GM12878 (cell line): ENCODE measurements around the gene SLC25A17. TPM values are rescaled to one million over a fixed set of nuclear protein-coding genes. Genes with fewer than 3 reads are reported as not detected.
A peak's percentile ranks its signal among the peaks of the same experiment; 100 is the strongest.

Experiments
- ATF7 ChIP-seq: fragments of 450-650 bp; IDR thresholded peaks from 2 replicates; pipeline ENCODE4 v1.6.1; 2016; ENCODE audit warnings: low read depth, mild to moderate bottlenecking
- CBX3 ChIP-seq: fragments of 200-600 bp; sonication (generic); IDR thresholded peaks from 2 replicates; pipeline ENCODE4 v1.6.1; 2016; ENCODE audit warnings: low read depth, borderline replicate concordance
- CBX5 ChIP-seq: sonication (generic); IDR thresholded peaks from 2 replicates; pipeline ENCODE4 v1.6.1; 2016; ENCODE audit warnings: low read depth, moderate library complexity, mild to moderate bottlenecking, inconsistent platforms
- CREB1 ChIP-seq: IDR thresholded peaks from 2 replicates; pipeline ENCODE4 v1.6.1; 2012; ENCODE audit warnings: low read depth, mild to moderate bottlenecking, inconsistent platforms
- EZH2 ChIP-seq: IDR thresholded peaks from 2 replicates; pipeline ENCODE4 v1.6.1; 2012; ENCODE audit warnings: low read depth, mild to moderate bottlenecking, control low read depth, inconsistent platforms, low read length, borderline replicate concordance; ENCODE audit not compliant: control insufficient read depth
- FOS ChIP-seq: IDR thresholded peaks from 3 replicates; pipeline ENCODE4 v1.6.1; 2011; ENCODE audit warnings: borderline replicate concordance; ENCODE audit not compliant: insufficient read length; ENCODE audit errors: extremely low read depth
- HCFC1 ChIP-seq: fragments of 150-350 bp; IDR thresholded peaks from 2 replicates; pipeline ENCODE4 v1.6.1; 2014; ENCODE audit warnings: low read length
- HSF1 ChIP-seq: fragments of 150-350 bp; IDR thresholded peaks from 2 replicates; pipeline ENCODE4 v1.6.1; 2014; ENCODE audit warnings: mild to moderate bottlenecking, low read depth, low read length
- JUND ChIP-seq: IDR thresholded peaks from 2 replicates; pipeline ENCODE4 v1.6.1; 2012; ENCODE audit warnings: low read depth, mild to moderate bottlenecking, low read length, improper control_type of control experiment, moderate library complexity
- KLF5 ChIP-seq: fragments of 450-650 bp; IDR thresholded peaks from 2 replicates; pipeline ENCODE4 v1.6.1; 2014; ENCODE audit warnings: mild to moderate bottlenecking; ENCODE audit not compliant: partially characterized antibody
- MXI1 ChIP-seq: fragments of 150-350 bp; IDR thresholded peaks from 2 replicates; pipeline ENCODE4 v1.6.1; 2011; ENCODE audit warnings: low read depth, mild to moderate bottlenecking, inconsistent platforms, low read length, improper control_type of control experiment
- MYC ChIP-seq: IDR thresholded peaks from 2 replicates; pipeline ENCODE4 v1.6.1; 2011; ENCODE audit warnings: mild to moderate bottlenecking, low read length, moderate library complexity, inconsistent platforms; ENCODE audit not compliant: insufficient read depth, insufficient replicate concordance, insufficient read length, severe bottlenecking
- NBN ChIP-seq: fragments of 450-650 bp; IDR thresholded peaks from 2 replicates; pipeline ENCODE4 v1.6.1; 2016
- NFXL1 ChIP-seq: fragments of 450-650 bp; IDR thresholded peaks from 2 replicates; pipeline ENCODE4 v1.6.1; 2017; ENCODE audit warnings: antibody characterized with exemption, mild to moderate bottlenecking, borderline replicate concordance
- NR2C2 ChIP-seq: IDR thresholded peaks from 2 replicates; pipeline ENCODE4 v1.6.1; 2011; ENCODE audit warnings: borderline replicate concordance, low read depth; ENCODE audit not compliant: control insufficient read depth, insufficient read length
- NRF1 ChIP-seq: conservative IDR thresholded peaks from 2 replicates; pipeline ENCODE4 v1.6.1; 2011; ENCODE audit warnings: mild to moderate bottlenecking, low read depth, low read length, improper control_type of control experiment
- PKNOX1 ChIP-seq: fragments of 450-650 bp; IDR thresholded peaks from 2 replicates; pipeline ENCODE4 v1.6.1; 2016; ENCODE audit warnings: mild to moderate bottlenecking
- RELB ChIP-seq: fragments of 450-650 bp; IDR thresholded peaks from 2 replicates; pipeline ENCODE4 v1.6.1; 2017; ENCODE audit warnings: low read depth, mild to moderate bottlenecking, moderate library complexity
- RUNX3 ChIP-seq: IDR thresholded peaks from 2 replicates; pipeline ENCODE4 v1.6.1; 2012; ENCODE audit warnings: low read length, inconsistent platforms
- SP1 ChIP-seq: IDR thresholded peaks from one replicate; pipeline ENCODE4 v1.6.1; 2011; ENCODE audit warnings: low read depth, low read length
- SREBF2 ChIP-seq: IDR thresholded peaks from 2 replicates; pipeline ENCODE4 v1.6.1; 2012; ENCODE audit warnings: mild to moderate bottlenecking, low read length
- TARDBP ChIP-seq: IDR thresholded peaks from 2 replicates; pipeline ENCODE4 v1.6.1; 2016; ENCODE audit warnings: borderline replicate concordance
- TCF3 ChIP-seq: IDR thresholded peaks from 2 replicates; pipeline ENCODE4 v1.6.1; 2012; ENCODE audit warnings: low read depth, mild to moderate bottlenecking, low read length, borderline replicate concordance; ENCODE audit not compliant: insufficient read depth
- USF2 ChIP-seq: IDR thresholded peaks from 2 replicates; pipeline ENCODE4 v1.6.1; 2011; ENCODE audit warnings: low read depth, low read length, improper control_type of control experiment, borderline replicate concordance
- ZBED1 ChIP-seq: IDR thresholded peaks from 2 replicates; pipeline ENCODE4 v1.6.1; 2016; ENCODE audit warnings: borderline replicate concordance
- ZNF384 ChIP-seq: IDR thresholded peaks from 2 replicates; pipeline ENCODE4 v1.6.1; 2012; ENCODE audit warnings: low read depth, mild to moderate bottlenecking, low read length, improper control_type of control experiment, borderline replicate concordance
- ZZZ3 ChIP-seq: IDR thresholded peaks from 2 replicates; pipeline ENCODE4 v1.6.1; 2011; ENCODE audit warnings: low read depth; ENCODE audit not compliant: control insufficient read depth, insufficient read length
- polyA plus RNA-seq, 11 experiments: library from polyadenylated mRNA; depleted of rRNA in 4 of 11; unstranded in 6 of 11; stranded (reverse) in 5 of 11; fragments of >200 nt; fragmentation: Nextera tagmentation in 4 of 11; fragmentation: Illumina TruSeq in 1 of 11; extraction: Ambion mirVana in 4 of 11; extraction: Trizol in 1 of 11; gene quantifications; 1 replicate in 1 of 11; 2 replicates in 10 of 11; pipeline versions ENCODE4 v1.2.1 to v1.2.3, GENCODE V29; 2011 to 2016; ENCODE audit warnings: inconsistent platforms in 2 of 11, missing spikeins in 2 of 11, low read depth in 1 of 11
- total RNA-seq, 4 experiments: library from RNA; depleted of rRNA in 3 of 4; stranded (reverse); fragments of >200 nt in 3 of 4; fragmentation: Illumina TruSeq in 1 of 4; extraction: Trizol in 1 of 4; gene quantifications; 2 replicates each; pipeline versions ENCODE4 v1.2.1 to v1.2.3, GENCODE V29; 2013 to 2021

Gene SLC25A17
- total and polyA plus RNA-seq, 10 of the 15 experiments (the other 5 are each of a cell fraction or from before 2014, with no cell fraction given) = 37.5 to 113 (median 62.3) TPM

- TF ChIP-seq NRF1 (0 out of 2 replicates have a peak, but pooled peaks have one; percentile 32), RUNX3 (peak; percentile 37), ZBED1 (no peak), NBN (peak; percentile 100), ZNF384 (peak; percentile 99), USF2 (peak; percentile 39), ATF7 (peak; percentile 98), NFXL1 (no peak), ZZZ3 (no peak), NR2C2 (no peak), KLF5 (peak; percentile 87), HSF1 (peak; percentile 100), MYC (peak; percentile 69), RELB (peak; percentile 94), MXI1 (no peak; the same call in none of the 2 replicates), CBX5 (no peak), CREB1 (peak; percentile 98), EZH2 (no peak), SREBF2 (no peak), TCF3 (no peak), PKNOX1 (no peak; the same call in 1 of the 2 replicates), SP1 (no peak), JUND (0 out of 2 replicates have a peak, but pooled peaks have one; percentile 45), HCFC1 (peak; percentile 76), CBX3 (no peak), TARDBP (peak; percentile 73; the same call in 1 of the 2 replicates), FOS (no peak)
Observed at GRCh38 chr22:40856513-40857308, 37.6 kb upstream of the SLC25A17 start, which contains the start of the genes ST13 and XPNPEP3 (continued).
